ENCODE data around the gene FBXL20.

The FBXL20 gene

GRCh38 chr17:39246274-39246673, 155.2 kb downstream of the FBXL20 start:
- DNase-seq (ENCODE audit: low spot score): no peak
- in situ Hi-C loops (cut with MboI; ENCODE audit: low sequenced_read_pairs, unreplicated experiment): no loop called here
- TF ChIP-seq CTCF (IDR thresholded peaks at IDR 0.05; ENCODE audit: borderline replicate concordance, control extremely low read depth, extremely low read depth, insufficient read depth, missing control alignments): no peak

GRCh38 chr17:39244600-39245570, 156.5 kb downstream of the FBXL20 start:
- in situ Hi-C loops (cut with MboI; ENCODE audit: low sequenced_read_pairs, unreplicated experiment): no loop called here
- DNase-seq (ENCODE audit: low spot score): peak; percentile 86
- peak; percentile 91 for TF ChIP-seq CTCF (IDR thresholded peaks at IDR 0.05; ENCODE audit: borderline replicate concordance, control extremely low read depth, extremely low read depth, insufficient read depth, missing control alignments)

- no peak for DNase-seq (ENCODE audit: low spot score)
- in situ Hi-C loops (cut with MboI; ENCODE audit: low sequenced_read_pairs, unreplicated experiment): no loop called here
- TF ChIP-seq CTCF (IDR thresholded peaks at IDR 0.05; ENCODE audit: borderline replicate concordance, control extremely low read depth, extremely low read depth, insufficient read depth, missing control alignments): no peak
Observed at GRCh38 chr17:39244016-39244599, 157.3 kb downstream of the FBXL20 start.

- no peak for DNase-seq (ENCODE audit: low spot score)
- no peak for TF ChIP-seq CTCF (IDR thresholded peaks at IDR 0.05; ENCODE audit: borderline replicate concordance, control extremely low read depth, extremely low read depth, insufficient read depth, missing control alignments)
- in situ Hi-C loops (cut with MboI; ENCODE audit: low sequenced_read_pairs, unreplicated experiment): no loop called here
Observed at GRCh38 chr17:39243155-39243554, 158.3 kb downstream of the FBXL20 start.

- no peak for DNase-seq (ENCODE audit: low spot score)
- in situ Hi-C loops (cut with MboI; ENCODE audit: low sequenced_read_pairs, unreplicated experiment): no loop called here
- no peak for TF ChIP-seq CTCF (IDR thresholded peaks at IDR 0.05; ENCODE audit: borderline replicate concordance, control extremely low read depth, extremely low read depth, insufficient read depth, missing control alignments)
Observed at GRCh38 chr17:39240631-39241030, 160.8 kb downstream of the FBXL20 start.

GRCh38 chr17:39239640-39240314, 161.6 kb downstream of the FBXL20 start:
- peak; percentile 78 for TF ChIP-seq CTCF (IDR thresholded peaks at IDR 0.05; ENCODE audit: borderline replicate concordance, control extremely low read depth, extremely low read depth, insufficient read depth, missing control alignments)
- in situ Hi-C loops (cut with MboI; ENCODE audit: low sequenced_read_pairs, unreplicated experiment): no loop called here
- DNase-seq (ENCODE audit: low spot score): peak; percentile 83
